GM18517 (cell line): ENCODE results near the gene MIA2.
"Not testable (repeated sequence)": the region's sequence is repeated elsewhere in the genome, so short reads cannot be mapped to it uniquely, and the experiment has no call there.

Experiments
- ATAC-seq: cut with Tn5 transposase; IDR thresholded peaks from one replicate; pipeline ENCODE4 v1.9.1; 2021; ENCODE audit warnings: mild to moderate bottlenecking, moderate library complexity; ENCODE audit not compliant: unreplicated experiment

MIA2 gene

DNA sequence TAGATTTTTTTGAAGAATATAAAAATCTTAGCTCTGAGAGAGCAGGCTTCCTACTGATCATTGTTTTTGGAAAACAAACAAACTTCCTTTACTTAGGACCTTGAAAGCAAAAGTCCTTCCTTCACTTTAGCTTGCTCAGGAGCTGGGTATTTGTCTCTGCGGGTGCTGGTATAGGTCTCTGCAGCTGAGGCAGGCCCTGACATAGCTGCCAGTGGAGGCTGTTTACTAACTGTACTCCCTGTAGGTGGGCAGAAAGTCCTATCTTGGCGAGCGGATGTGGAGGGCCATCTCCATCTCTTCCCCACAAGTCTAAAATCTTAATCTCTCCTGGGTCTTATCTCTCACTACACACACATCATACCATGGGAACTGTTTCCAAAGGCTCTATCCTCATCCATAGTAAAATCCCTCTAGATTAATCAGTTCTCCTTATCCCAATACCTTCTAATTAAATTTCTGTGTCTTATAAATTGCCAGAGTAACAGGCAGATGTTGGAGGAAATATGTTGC lies 4.1 kb upstream of the MIA2 start:
- no peak for ATAC-seq

- ATAC-seq, result no peak
Measured at GRCh38 chr14:39230416-39231035, 3.2 kb upstream of the MIA2 start.

DNA sequence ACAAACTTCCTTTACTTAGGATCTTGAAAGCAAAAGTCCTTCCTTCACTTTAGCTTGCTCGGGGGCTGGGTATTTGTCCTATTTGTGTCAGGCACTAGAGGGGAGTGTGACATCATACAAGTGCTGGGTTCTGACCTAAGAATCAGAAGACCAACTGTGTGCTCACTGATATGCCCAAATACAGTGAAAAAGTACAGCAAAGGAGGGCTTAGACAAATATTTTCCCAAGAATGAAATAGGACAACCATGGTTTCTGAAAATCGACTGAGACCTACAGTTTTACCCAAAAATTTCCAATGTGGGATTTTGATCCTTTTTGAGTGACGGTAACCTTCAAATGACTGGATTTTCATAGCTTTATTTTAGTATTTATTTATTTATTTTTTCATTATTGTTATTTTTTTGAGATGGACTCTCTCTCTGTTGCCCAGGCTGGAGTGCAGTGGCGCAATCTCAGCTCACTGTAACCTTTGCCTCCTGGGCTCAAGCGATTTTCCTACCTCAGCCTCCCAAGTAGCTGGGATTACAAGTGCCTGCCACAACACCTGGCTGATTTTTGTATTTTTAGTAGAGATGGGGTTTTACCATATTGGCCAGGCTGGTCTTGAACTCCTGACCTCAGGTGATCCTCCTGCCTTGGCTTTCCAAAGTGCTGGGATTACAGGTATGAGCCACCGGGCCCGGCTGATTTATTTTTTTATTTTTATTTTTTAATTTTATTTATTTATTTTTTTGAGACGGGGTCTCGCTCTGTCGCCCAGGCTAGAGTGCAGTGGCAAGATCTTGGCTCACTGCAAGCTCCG lies 1.8 kb upstream of the MIA2 start:
- peak; percentile 68 for ATAC-seq

DNA sequence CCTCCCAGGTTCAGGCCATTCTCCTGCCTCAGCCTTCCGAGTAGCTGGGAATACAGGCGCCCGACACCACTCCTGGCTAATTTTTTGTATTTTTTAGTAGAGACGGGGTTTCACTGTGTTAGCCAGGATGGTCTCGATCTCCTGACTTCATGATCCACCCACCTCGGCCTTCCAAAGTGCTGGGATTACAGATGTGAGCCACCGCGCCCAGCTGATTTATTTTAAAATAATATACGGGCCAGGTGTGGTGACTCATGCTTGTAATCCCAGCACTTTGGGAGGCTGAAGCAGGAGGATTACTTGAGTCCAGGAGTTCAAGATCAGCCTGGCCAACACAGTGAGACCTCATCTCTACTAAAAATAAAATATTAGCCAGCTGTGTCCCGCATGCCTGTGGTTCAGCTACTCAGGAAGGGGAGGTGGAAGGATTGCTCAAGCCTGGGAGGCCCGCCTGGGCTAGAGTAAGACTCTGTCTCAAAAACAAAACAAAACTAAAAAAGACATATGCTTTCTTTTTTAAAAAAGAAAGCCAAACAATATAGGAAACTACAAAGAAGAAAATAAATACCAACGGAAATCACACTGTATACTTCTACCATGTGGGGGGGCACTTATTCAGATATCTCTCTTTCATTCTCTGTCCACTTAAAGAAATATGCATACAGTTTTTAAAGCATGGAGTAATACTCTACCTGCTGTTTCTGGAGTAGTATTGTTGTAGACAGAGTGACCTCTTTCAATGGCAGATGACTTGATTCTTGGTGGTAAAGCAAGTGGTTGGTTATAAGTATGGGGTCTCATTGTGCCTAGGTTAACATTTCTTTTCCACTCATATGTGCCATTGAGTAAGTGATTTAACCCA lies 930 bp upstream of the MIA2 start:
- ATAC-seq, result no peak

GRCh38 chr14:39234986-39235385 lies 1.3 kb downstream of the MIA2 start:
- ATAC-seq, result not testable (repeated sequence)

- not testable (repeated sequence) for ATAC-seq
Measured at GRCh38 chr14:39235466-39235865, 1.8 kb downstream of the MIA2 start.

DNA sequence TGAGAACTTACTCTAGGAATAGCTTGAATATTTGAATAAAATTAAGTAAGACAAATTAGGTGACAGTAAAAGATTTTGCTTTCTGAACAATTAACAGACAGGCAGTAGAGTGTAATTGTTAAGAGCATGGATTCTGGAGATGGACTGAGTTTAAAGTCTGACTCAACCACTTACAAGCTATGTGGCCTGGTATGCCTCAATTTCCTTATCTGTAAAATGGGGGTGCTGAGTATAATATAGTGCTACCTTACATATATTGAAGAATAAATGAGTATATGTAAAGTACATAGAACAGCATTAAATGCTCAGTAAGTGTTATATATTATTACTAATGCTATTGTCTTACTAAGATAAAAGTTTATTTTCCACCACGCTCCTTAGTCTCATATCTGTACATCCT lies 7.1 kb downstream of the MIA2 start:
- ATAC-seq, result no peak

- ATAC-seq, result no peak
Measured at GRCh38 chr14:39241637-39242036, 7.9 kb downstream of the MIA2 start.

DNA sequence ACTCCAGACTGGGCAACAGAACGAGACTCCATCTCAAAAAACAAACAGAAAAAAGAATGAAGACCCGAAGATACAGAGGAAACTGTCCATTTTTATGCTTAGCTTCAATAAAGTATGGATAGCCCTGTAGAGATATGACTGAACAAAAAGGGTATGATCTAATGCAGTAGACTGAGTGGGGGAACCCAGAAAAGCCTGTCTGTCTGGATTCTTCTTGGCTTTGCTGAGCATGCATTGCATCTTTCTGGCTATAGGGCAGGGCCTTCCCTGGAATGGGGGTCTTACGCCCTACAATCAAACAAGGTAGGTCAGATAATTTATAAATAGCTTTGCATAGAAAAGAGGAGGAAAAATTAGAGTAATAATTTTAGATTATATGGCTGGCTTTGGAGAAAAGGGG lies 10.1 kb downstream of the MIA2 start:
- ATAC-seq, result no peak

DNA sequence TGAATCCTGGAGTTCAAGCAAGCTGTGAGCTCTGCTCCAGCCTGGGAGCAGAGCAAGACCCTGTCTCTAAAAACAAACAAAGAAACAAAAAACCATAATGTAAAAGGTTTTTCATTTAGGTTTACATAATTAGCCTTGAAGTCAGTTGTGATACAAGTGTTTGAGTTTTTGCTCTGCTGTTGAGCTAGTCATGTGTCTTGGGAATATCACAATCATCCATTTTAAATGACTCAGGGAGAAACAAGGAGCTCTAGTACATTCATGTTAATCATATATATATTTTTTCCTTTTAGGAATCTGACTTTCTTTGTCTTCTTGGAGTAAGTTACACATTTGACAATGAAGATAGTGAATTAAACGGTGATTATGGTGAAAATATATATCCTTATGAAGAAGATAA lies 12.9 kb downstream of the MIA2 start:
- no peak for ATAC-seq

- ATAC-seq, result no peak
Measured at GRCh38 chr14:39247256-39247655, 13.5 kb downstream of the MIA2 start.

DNA sequence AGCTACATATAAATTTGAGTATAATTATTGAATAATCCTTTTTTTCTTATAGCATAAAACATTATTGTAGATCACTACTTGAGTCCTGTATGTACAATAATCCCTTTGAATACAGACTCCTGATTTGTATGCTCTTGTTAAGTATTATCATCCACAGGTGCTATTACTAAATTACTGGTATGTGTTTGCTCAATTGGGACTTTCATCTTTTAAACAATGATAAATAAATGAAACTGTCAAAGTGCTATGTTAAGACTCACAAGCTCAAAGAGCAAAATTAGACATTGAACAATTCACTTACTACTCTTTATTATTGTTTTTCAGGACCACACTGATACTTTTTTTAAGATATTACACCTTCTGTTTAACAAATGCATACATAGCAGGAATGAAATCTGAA lies 17.8 kb downstream of the MIA2 start:
- ATAC-seq, result no peak

DNA sequence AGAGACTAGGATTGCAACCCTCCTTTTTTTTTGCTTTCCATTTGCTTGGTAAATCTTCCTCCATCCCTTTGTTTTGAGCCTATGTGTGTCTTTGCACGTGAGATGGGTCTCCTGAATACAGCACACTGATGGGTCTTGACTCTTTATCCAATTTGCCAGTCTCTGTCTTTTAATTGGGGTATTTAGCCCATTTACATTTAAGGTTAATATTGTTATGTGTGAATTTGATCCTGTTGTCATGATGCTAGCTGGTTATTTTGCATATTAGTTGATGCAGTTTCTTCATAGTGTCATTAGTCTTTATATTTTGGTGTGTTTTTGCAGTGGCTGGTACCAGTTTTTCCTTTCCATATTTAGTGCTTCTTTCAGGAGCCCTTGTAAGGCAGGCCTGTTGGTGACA lies 23.7 kb downstream of the MIA2 start:
- ATAC-seq, result not testable (repeated sequence)

DNA sequence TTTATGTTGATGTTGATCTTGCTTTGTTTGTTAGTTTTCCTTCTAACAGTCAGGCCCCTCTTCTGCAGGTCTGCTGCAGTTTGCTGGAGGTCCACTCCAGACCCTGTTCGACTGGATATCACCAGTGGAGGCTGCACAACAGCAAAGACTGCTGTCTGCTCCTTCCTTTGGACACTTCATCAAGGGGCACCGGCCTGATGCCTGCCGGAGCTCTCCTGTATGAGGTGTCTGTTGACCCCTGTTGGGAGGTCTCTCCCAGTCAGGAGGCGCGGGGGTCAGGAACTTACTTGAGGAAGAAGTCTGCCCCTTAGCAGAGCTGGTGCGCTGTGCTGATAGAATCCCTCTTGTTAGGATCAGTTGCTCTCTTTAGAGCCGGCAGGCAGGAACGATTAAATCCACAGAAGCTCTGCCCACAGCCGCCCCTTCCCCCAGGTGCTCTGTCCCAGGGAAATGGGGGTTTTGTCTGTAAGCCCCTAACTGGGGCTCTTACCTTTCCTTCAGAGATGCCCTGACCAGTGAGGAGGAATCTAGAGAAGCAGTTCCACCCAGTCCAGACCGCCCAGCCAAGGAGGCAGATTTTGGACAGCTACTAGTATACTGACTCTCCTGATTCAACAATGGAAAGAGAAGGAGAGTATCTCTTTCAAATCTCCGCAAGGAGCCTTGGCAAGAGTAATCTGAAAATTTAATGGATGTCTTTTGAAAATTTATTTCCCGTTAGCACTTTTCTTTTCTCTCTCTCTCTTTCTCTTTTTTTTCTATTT lies 25.2 kb downstream of the MIA2 start:
- no peak for ATAC-seq

DNA sequence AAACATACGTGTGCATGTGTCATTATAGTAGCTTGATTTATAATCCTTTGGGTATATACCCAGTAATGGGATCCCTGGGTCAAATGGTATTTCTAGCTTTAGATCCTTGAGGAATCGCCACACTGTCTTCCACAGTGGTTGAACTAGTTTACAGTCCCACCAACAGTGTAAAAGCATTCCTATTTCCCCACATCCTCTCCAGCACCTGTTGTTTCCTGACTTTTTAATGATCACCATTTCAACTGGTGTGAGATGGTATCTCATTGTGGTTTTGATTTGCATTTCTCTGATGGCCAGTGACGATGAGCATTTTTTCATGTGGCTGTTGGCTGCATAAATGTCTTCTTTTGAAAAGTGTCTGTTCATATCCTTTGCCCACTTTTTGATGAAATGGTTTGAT lies 26.4 kb downstream of the MIA2 start:
- not testable (repeated sequence) for ATAC-seq

GRCh38 chr14:39262214-39262613 lies 28.5 kb downstream of the MIA2 start:
- ATAC-seq, result not testable (repeated sequence)

DNA sequence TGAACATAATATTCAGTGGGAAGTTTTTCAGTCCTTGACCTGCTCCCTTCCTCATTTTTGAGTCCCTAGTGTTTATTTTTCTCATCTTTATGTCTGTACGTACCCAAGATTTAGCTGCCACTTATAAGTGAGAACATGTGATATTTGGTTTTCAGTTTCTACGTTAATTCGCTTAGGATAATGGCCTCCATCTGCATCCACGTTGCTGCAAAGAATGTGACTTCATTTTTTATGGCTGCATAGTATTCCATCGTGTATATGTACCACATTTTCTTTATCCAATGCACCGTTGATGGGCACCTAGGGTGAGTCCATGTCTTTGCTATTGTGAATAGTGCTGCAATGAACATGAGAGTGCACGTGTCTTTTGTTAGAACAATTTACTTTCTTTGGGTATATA lies 30.3 kb downstream of the MIA2 start:
- ATAC-seq, result no peak

DNA sequence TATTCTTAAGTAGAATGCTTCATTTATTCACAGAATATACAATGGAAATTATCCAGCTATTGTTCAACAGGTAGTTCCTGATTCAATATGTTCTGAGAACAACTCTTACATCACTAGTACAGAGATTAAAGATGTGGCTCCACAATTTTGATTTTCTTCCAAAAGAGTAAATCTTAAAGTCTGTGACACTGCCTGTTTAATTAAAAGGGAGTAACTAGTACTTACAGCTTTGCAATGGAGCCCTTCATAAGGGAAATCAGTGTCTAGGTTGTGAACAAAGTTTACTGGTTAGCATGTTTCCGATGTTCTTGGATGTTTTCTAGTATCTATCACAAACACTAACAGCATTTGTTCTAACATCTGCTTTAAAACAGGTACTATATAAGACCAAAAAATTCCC lies 30.8 kb downstream of the MIA2 start:
- ATAC-seq, result no peak

GRCh38 chr14:39265033-39265432 lies 31.3 kb downstream of the MIA2 start:
- no peak for ATAC-seq

- ATAC-seq, result no peak
Measured at GRCh38 chr14:39265806-39266524, 32.2 kb downstream of the MIA2 start.
